Mesenchymal stem cell (in vitro differentiated cells and primary cell): ENCODE measurements around the gene CDC42EP4.

Source experiments
- DNase-seq: peaks from one replicate; pipeline ENCODE4 v3.0.0-alpha.2; 2013
- H2AFZ ChIP-seq: one replicate; pipeline ENCODE4 v1.6.1; 2013; ENCODE audit warnings: low read depth, mild to moderate bottlenecking, control low read depth, inconsistent platforms, low read length, moderate library complexity
- H2AK5ac ChIP-seq: 2 replicates; pipeline ENCODE4 v1.6.1; 2013; ENCODE audit warnings: low read length, moderate library complexity, mild to moderate bottlenecking, inconsistent platforms; ENCODE audit not compliant: severe bottlenecking
- H2BK120ac ChIP-seq: one replicate; pipeline ENCODE4 v1.6.1; 2013; ENCODE audit warnings: low read depth, mild to moderate bottlenecking, inconsistent platforms, low read length, moderate library complexity
- H2BK12ac ChIP-seq, 2 experiments: one replicate each; pipeline ENCODE4 v1.6.1; 2013; ENCODE audit warnings: inconsistent platforms in 2 of 2, low read length in 2 of 2, mild to moderate bottlenecking in 2 of 2, moderate library complexity in 2 of 2, control low read depth in 1 of 2
- H2BK15ac ChIP-seq: one replicate; pipeline ENCODE4 v1.6.1; 2013; ENCODE audit warnings: mild to moderate bottlenecking, low read depth, inconsistent platforms; ENCODE audit not compliant: poor library complexity, severe bottlenecking
- H2BK5ac ChIP-seq: 2 replicates; pipeline ENCODE4 v1.6.1; 2013; ENCODE audit warnings: low read depth, mild to moderate bottlenecking, low read length, control low read depth, inconsistent platforms; ENCODE audit not compliant: poor library complexity, severe bottlenecking
- H3K14ac ChIP-seq, 2 experiments: one replicate each; pipeline ENCODE4 v1.6.1; 2013; ENCODE audit warnings: inconsistent platforms in 2 of 2, low read length in 2 of 2, control low read depth in 1 of 2, mild to moderate bottlenecking in 1 of 2, moderate library complexity in 1 of 2
- H3K18ac ChIP-seq, 2 experiments: one replicate each; pipeline ENCODE4 v1.6.1; 2013; ENCODE audit warnings: inconsistent platforms in 2 of 2, low read length in 2 of 2, control low read depth in 1 of 2, low read depth in 1 of 2, mild to moderate bottlenecking in 1 of 2
- H3K23ac ChIP-seq, 2 experiments: one replicate each; pipeline ENCODE4 v1.6.1; 2013; ENCODE audit warnings: inconsistent platforms in 2 of 2, low read length in 2 of 2, mild to moderate bottlenecking in 2 of 2, moderate library complexity in 2 of 2, control low read depth in 1 of 2
- H3K27ac ChIP-seq: 2 replicates; pipeline ENCODE4 v1.5.1; 2013; ENCODE audit warnings: mild to moderate bottlenecking, moderate library complexity, low read length, control low read depth, inconsistent platforms; ENCODE audit not compliant: poor library complexity, severe bottlenecking
- H3K27me3 ChIP-seq, 2 experiments: 2 replicates each; pipeline versions ENCODE4 v1.6.1 to v1.7.0; 2013; ENCODE audit warnings: low read length in 2 of 2, mild to moderate bottlenecking in 2 of 2, moderate library complexity in 2 of 2, control low read depth in 1 of 2, inconsistent platforms in 1 of 2; ENCODE audit not compliant: control insufficient read depth in 1 of 2, insufficient read depth in 1 of 2
- H3K36me3 ChIP-seq, 2 experiments: 2 replicates each; pipeline versions ENCODE4 v1.6.1 to v1.7.0; 2013; ENCODE audit warnings: low read length in 2 of 2, control low read depth in 1 of 2, inconsistent platforms in 1 of 2, low read depth in 1 of 2, mild to moderate bottlenecking in 1 of 2; ENCODE audit not compliant: insufficient read depth in 2 of 2, control insufficient read depth in 1 of 2
- H3K4ac ChIP-seq, 2 experiments: one replicate each; pipeline ENCODE4 v1.6.1; 2013; ENCODE audit warnings: inconsistent platforms in 2 of 2, low read length in 2 of 2, mild to moderate bottlenecking in 2 of 2, moderate library complexity in 2 of 2, control low read depth in 1 of 2, low read depth in 1 of 2
- H3K4me1 ChIP-seq: 2 replicates; pipeline ENCODE4 v1.6.1; 2013; ENCODE audit warnings: low read depth, low read length, control low read depth; ENCODE audit not compliant: control insufficient read depth, insufficient read depth
- H3K4me2 ChIP-seq: 2 replicates; pipeline ENCODE4 v1.6.1; 2013; ENCODE audit warnings: low read length, mild to moderate bottlenecking, inconsistent platforms; ENCODE audit not compliant: poor library complexity, severe bottlenecking
- H3K4me3 ChIP-seq, 2 experiments: 2 replicates each; pipeline versions ENCODE4 v1.5.1 to v1.7.0; 2013; ENCODE audit warnings: low read length in 2 of 2, mild to moderate bottlenecking in 2 of 2, control low read depth in 1 of 2, low read depth in 1 of 2; ENCODE audit not compliant: insufficient read depth in 1 of 2
- H3K79me1 ChIP-seq: replicated peaks from 2 replicates; pipeline ENCODE4 v1.6.1; 2013; ENCODE audit warnings: mild to moderate bottlenecking, control low read depth, low read length, inconsistent platforms; ENCODE audit not compliant: poor library complexity, severe bottlenecking
- H3K9ac ChIP-seq: 2 replicates; pipeline ENCODE4 v1.7.0; 2013; ENCODE audit warnings: mild to moderate bottlenecking, low read length, moderate library complexity
- H3K9me3 ChIP-seq: 2 replicates; pipeline ENCODE4 v1.7.0; 2013; ENCODE audit warnings: mild to moderate bottlenecking, low read length; ENCODE audit not compliant: control insufficient read depth
- H4K8ac ChIP-seq: one replicate; pipeline ENCODE4 v1.6.1; 2013; ENCODE audit warnings: inconsistent platforms, mild to moderate bottlenecking, low read length, moderate library complexity
- H4K91ac ChIP-seq: one replicate; pipeline ENCODE4 v1.6.1; 2013; ENCODE audit warnings: mild to moderate bottlenecking, low read length, inconsistent platforms
- WGBS: methylation state at CpG from one replicate; pipeline ENCODE4 v1.1.7; 2013; ENCODE audit warnings: mixed read lengths; 5-methylcytosine and 5-hydroxymethylcytosine counted together

Gene CDC42EP4

GRCh38 chr17:73317513-73318426 lies 6.0 kb upstream of the CDC42EP4 start:
- Histone ChIP-seq H3K27ac (no peak overlapping the region), H4K8ac (peak overlapping the region; percentile 51), H3K27me3 (no peaks in the 10 kb centered on the region), H3K18ac (peak overlapping the region in 1 of 2 experiments; percentile 2), H2BK12ac (peak overlapping the region; percentile 7 to 73), H3K79me1 (no peaks in the 10 kb centered on the region), H3K9me3 (no peaks in the 10 kb centered on the region), H3K4ac (peak overlapping the region in 1 of 2 experiments; percentile 15), H3K4me3 (no peak overlapping the region), H2BK5ac (no peak overlapping the region), H2BK15ac (peak overlapping the region; percentile 36), H3K9ac (no peak overlapping the region), H2BK120ac (no peak overlapping the region), H3K36me3 (no peaks in the 10 kb centered on the region), H3K23ac (no peak overlapping the region), H2AK5ac (no peak overlapping the region), H3K14ac (no peak overlapping the region), H3K4me1 (peaks cover 6% of the 10 kb centered on the region), H3K4me2 (no peak overlapping the region), H4K91ac (no peak overlapping the region), H2AFZ (no peak overlapping the region)
- 74% methylated on average over 9 of the region's 9 CpGs for WGBS
- no peak for DNase-seq

- peak overlapping the region in 1 of 2 experiments; percentile 83 for H3K23ac ChIP-seq
- no peak overlapping the region for H2BK15ac ChIP-seq
- no peak overlapping the region for H3K9ac ChIP-seq
- no peak overlapping the region for H2BK120ac ChIP-seq
- H2BK12ac ChIP-seq = peak overlapping the region; percentile 7 to 73
- H3K27me3 ChIP-seq = no peaks in the 10 kb centered on the region
- H3K4ac ChIP-seq = no peak overlapping the region
- no peaks in the 10 kb centered on the region for H3K79me1 ChIP-seq
- H4K8ac ChIP-seq = peak overlapping the region; percentile 51
- H3K18ac ChIP-seq = peak overlapping the region in 1 of 2 experiments; percentile 41
- H2AK5ac ChIP-seq = no peak overlapping the region
- H4K91ac ChIP-seq = peak overlapping the region; percentile 16
- WGBS = 66% methylated on average over 8 of the region's 8 CpGs
- H3K14ac ChIP-seq = peak overlapping the region in 1 of 2 experiments; percentile 83
- H2BK5ac ChIP-seq = no peak overlapping the region
- no peaks in the 10 kb centered on the region for H3K9me3 ChIP-seq
- peaks cover 10% of the 10 kb centered on the region for H3K4me1 ChIP-seq
- H3K36me3 ChIP-seq = no peaks in the 10 kb centered on the region
- H3K4me2 ChIP-seq = no peak overlapping the region
- no peak overlapping the region for H3K4me3 ChIP-seq
- H3K27ac ChIP-seq = no peak overlapping the region
- H2AFZ ChIP-seq = no peak overlapping the region
- no peak for DNase-seq
Measured at GRCh38 chr17:73316919-73317505, 5.2 kb upstream of the CDC42EP4 start.

- H3K79me1 ChIP-seq = no peaks in the 10 kb centered on the region
- H3K4me1 ChIP-seq = peaks cover 10% of the 10 kb centered on the region
- no peaks in the 10 kb centered on the region for H3K9me3 ChIP-seq
- no peak overlapping the region for H3K18ac ChIP-seq
- no peak overlapping the region for H4K91ac ChIP-seq
- no peak overlapping the region for H2BK5ac ChIP-seq
- H3K4me2 ChIP-seq = no peak overlapping the region
- H2BK15ac ChIP-seq = no peak overlapping the region
- H2BK12ac ChIP-seq = no peak overlapping the region
- no peak overlapping the region for H3K9ac ChIP-seq
- H2AFZ ChIP-seq = no peak overlapping the region
- H3K4me3 ChIP-seq = no peak overlapping the region
- H3K27me3 ChIP-seq = no peaks in the 10 kb centered on the region
- no peak overlapping the region for H3K4ac ChIP-seq
- no peak overlapping the region for H3K23ac ChIP-seq
- no peak overlapping the region for H2AK5ac ChIP-seq
- no peak overlapping the region for H4K8ac ChIP-seq
- no peak for DNase-seq
- H3K14ac ChIP-seq = no peak overlapping the region
- no peak overlapping the region for H2BK120ac ChIP-seq
- H3K27ac ChIP-seq = no peak overlapping the region
- no peaks in the 10 kb centered on the region for H3K36me3 ChIP-seq
- 63% methylated on average over 3 of the region's 5 CpGs for WGBS
Measured at GRCh38 chr17:73315471-73315870, 3.7 kb upstream of the CDC42EP4 start.

- Histone ChIP-seq H3K14ac (no peak overlapping the region), H2BK12ac (no peak overlapping the region), H4K8ac (no peak overlapping the region)
Measured at GRCh38 chr17:73313526-73314127, 1.8 kb upstream of the CDC42EP4 start.

More at GRCh38 chr17:73313526-73314127, 1.8 kb upstream of the CDC42EP4 start:
- Histone ChIP-seq H2AK5ac (no peak overlapping the region), H3K4ac (no peak overlapping the region), H3K18ac (no peak overlapping the region), H3K4me2 (no peak overlapping the region), H4K91ac (no peak overlapping the region), H3K9ac (no peak overlapping the region), H3K79me1 (no peaks in the 10 kb centered on the region), H3K4me1 (peaks cover 17% of the 10 kb centered on the region), H3K27ac (no peak overlapping the region), H2AFZ (no peak overlapping the region), H3K27me3 (no peaks in the 10 kb centered on the region), H3K9me3 (no peaks in the 10 kb centered on the region), H3K4me3 (no peak overlapping the region), H2BK5ac (no peak overlapping the region), H2BK15ac (no peak overlapping the region), H3K23ac (no peak overlapping the region), H3K36me3 (no peaks in the 10 kb centered on the region), H2BK120ac (no peak overlapping the region)
- 90% methylated on average over 8 of the region's 8 CpGs for WGBS
- DNase-seq = no peak
